Fibroblast of skin of left quadriceps (primary cell): ENCODE measurements around the gene TIGIT.
A peak's percentile ranks its signal among the peaks of the same experiment; 100 is the strongest.
"Not testable (repeated sequence)": the region's sequence is repeated elsewhere in the genome, so short reads cannot be mapped to it uniquely, and the experiment has no call there.

Experiments
- DNase-seq, 2 experiments: peaks; one replicate each; pipeline ENCODE4 v3.0.0-alpha.2; 2013; ENCODE audit warnings: low read depth in 2 of 2

The TIGIT gene

DNA sequence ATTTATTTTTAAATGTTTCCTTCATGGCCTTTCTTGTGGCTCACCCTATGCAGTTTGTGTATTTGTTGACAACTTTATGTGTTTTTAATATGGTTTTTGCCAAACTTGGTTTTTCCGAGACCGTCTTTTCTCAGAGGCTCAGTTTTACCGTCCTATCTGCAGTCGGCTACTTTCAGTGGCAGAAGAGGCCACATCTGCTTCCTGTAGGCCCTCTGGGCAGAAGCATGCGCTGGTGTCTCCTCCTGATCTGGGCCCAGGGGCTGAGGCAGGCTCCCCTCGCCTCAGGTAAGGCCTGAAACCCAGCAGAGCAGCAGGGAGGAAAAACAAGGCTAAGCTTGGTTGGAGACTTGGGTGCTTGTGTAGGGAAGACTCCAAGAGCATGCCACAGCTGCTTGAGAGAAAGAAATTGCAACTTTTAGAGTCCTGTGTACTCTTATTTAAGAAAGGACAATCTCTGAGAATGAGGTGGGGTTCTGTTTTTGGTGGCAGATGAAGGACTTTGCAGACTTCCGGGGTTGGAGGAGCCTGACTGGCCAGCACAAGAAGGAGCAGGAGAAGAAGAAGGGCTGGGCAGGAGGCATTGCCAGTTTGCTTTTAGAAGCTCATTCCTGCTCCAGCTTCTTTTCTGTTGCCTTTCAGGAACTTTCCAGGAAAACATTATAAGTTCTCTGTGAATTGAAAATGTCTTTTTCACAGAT is at the start of gene TIGIT:
Gene TIGIT, plus strand, starts transcription at position 191 of the 698 bp plus-strand sequence. Its CDS starts 34 bp downstream, at position 225.
- DNase-seq, result no peak

GRCh38 chr3:114252954-114253353 is 40.9 kb upstream of the TIGIT start:
- DNase-seq, result no peak

- no peak for DNase-seq
These were observed 40.3 kb upstream of the TIGIT start for GRCh38 chr3:114253505-114253904.

- no peak for DNase-seq
These were observed 34.3 kb upstream of the TIGIT start for GRCh38 chr3:114259566-114259965.

DNA sequence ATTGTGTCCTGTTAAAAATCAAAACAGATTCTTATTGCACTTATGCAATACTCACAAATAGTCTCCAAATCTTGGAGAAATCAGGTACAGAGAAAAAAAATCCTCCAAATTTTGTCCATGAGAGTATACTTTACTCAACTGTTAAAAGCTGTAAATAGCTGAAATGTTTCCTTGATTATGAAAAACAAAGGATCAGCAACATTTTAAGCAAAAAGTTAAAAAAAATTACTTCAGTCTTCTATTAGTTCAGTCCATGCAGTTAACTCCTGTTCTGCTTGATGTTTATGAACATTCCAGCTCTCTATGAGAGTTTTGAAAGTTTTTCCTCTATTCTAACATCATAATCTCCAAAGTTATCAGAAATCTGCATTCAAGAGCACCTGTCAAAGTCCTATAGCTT is 33.7 kb upstream of the TIGIT start:
- no peak for DNase-seq

- DNase-seq, result no peak
These were observed 23.8 kb upstream of the TIGIT start for GRCh38 chr3:114270019-114270418.

DNA sequence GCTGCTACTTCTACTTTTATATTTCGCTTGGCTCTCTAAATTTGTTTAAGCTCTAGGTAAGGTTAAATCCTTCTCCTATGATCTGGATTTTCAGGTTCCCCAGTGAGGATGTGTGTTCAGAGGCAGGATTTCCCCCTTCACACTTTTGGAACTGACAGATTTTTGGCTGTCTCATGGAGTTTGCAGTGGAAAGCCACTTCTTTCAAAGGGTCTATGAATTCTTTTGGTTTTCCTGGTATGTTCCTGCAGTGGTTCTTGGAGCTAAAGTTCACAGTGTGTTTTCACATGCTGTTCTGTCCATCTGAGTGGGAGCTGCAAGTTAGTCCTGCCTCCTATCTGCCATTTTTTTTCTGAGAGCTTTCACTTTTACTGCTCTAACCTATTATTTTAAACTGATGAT is 21.6 kb upstream of the TIGIT start:
- DNase-seq, result no peak

DNA sequence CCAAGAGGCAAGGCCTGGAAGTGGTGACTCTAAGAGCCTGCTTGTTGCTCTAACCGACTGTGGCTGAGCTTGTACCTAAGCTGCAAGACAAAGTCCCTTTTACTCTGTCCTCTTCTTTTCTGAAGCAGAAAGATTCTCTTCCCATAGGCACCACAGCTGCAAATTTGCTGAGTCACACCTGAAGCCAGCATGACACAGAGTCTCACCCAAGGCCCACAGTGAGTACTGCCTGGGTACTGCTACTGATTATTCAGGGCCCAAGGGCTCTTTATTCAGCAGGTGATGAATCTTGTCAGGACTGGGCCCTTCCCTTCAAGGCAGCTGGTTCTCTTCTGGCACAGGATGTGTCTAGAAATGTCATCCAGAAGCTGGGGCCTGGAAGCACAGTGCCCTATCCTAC is 18.9 kb upstream of the TIGIT start:
- no peak for DNase-seq

- DNase-seq, result not testable (repeated sequence)
These were observed 17.0 kb upstream of the TIGIT start for GRCh38 chr3:114276856-114277255.

- no peak for DNase-seq
These were observed 9.2 kb upstream of the TIGIT start for GRCh38 chr3:114284644-114285043.

- no peak for DNase-seq
These were observed 8.1 kb upstream of the TIGIT start for GRCh38 chr3:114285648-114286230.

DNA sequence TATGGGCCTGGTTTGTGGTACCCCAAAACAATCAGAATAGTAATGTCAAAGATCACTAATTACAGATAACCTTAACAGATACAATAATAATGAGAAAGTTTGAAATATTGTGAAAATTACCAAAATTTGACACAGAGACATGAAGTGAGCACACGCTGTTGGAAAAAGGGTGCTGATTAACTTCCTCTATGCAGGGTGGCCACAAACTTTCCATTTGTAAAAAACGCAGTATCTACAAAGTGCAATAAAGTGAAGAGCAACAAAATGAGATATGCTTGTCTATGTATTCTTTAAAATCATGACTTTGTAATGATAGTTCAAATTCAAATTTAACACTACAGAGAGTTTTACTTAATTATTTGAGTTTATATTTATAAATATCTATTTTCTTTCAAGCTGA is 7.6 kb upstream of the TIGIT start:
- no peak for DNase-seq

DNA sequence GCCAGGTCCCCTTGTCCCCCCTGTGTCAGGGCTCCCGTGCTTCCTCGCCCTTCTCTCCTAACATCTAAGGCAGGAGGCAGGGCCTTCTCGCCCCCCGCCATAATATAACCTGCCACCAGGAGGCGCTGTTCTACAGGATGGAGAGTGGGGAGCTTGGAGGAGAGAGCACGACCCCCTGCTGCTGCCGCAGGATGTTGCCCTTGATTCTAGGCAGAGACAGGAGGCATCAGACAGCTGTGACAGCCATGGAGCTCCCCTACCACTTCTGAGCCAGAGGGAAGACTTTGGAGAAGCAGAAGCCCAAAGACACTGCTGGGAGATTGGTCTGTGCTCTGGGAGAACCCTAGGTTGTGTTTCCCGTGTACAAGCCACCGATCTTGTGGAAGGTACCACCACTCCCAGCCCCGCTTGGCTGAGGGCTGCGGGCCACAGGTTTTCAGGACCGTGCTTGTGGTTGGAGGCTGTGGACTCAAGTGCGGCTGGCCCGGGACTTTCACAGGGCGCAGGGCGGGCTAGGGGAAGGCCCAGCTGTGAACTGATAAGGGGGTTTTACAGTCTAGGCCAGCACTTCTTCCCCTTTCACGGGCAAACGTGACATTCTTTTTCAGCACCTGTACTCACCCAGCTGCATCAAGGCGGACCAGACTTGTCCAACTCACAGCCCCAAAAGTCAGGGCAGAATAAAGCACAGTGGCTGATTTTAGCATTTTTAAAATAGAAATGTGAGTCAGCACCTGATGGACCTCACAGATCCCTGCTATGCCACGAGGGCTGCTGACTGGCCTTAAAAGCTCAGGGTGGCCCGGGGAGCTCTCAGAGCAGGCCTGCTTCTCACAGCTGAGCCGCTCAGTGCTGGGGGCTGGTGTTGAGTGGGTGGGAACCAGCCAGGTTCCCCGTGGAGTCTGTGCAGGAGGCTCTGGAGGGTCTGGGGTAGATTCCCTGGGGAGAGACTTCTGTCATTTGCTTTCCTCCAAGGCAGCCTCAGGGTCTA is 2.6 kb upstream of the TIGIT start:
- peak; percentile 8 to 10 for DNase-seq

- DNase-seq, result no peak
These were observed 1.2 kb downstream of the TIGIT start for GRCh38 chr3:114294940-114295480.

DNA sequence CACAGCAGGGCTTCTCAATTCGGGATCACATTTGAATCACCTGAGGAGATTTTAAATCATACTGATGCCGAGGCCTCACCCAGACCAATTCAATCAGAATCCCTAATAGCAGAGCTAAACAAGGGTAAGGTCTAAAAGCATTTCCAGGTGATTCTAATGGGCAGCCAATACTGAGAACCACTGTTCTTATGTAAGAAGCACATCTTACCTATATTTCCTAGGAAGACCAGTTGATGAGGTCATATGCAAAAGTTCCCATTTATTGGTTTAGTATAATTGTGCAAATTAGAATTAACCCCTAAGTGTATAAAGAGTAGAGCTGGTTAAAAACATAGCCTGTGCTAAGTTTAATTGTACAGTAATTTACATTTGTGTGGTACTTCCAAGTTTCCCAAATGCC is 2.1 kb downstream of the TIGIT start:
- DNase-seq, result no peak

DNA sequence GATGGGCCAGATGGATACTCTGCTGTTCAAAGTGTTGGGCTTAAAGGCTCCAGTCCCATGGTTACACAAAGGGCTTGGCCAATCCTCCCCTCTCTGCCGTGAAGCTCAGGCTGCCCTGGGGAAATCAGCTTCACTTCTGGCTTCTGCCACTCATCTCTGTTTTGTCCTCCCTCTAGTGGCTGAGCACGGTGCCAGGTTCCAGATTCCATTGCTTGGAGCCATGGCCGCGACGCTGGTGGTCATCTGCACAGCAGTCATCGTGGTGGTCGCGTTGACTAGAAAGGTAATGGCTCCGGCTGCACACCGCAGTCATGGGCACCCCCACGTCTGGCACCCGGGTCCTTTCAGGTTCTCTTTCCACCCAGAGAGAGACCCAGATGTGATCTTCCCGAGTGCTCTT is 5.6 kb downstream of the TIGIT start:
- no peak for DNase-seq

- no peak for DNase-seq
These were observed 6.3 kb downstream of the TIGIT start for GRCh38 chr3:114299941-114300624.

- no peak for DNase-seq
These were observed 13.5 kb downstream of the TIGIT start for GRCh38 chr3:114307222-114307830.

DNA sequence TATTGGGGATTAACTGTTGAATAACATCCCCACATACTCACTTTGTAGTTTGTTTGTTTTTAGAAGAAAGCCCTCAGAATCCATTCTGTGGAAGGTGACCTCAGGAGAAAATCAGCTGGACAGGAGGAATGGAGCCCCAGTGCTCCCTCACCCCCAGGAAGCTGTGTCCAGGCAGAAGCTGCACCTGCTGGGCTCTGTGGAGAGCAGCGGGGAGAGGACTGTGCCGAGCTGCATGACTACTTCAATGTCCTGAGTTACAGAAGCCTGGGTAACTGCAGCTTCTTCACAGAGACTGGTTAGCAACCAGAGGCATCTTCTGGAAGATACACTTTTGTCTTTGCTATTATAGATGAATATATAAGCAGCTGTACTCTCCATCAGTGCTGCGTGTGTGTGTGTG is 14.0 kb downstream of the TIGIT start:
- DNase-seq, result no peak

GRCh38 chr3:114308377-114308776 is 14.5 kb downstream of the TIGIT start:
- no peak for DNase-seq

- no peak for DNase-seq
These were observed 15.0 kb downstream of the TIGIT start for GRCh38 chr3:114308830-114309229.
